ENCODE data around the gene ZC2HC1C.

Gene ZC2HC1C

DNA sequence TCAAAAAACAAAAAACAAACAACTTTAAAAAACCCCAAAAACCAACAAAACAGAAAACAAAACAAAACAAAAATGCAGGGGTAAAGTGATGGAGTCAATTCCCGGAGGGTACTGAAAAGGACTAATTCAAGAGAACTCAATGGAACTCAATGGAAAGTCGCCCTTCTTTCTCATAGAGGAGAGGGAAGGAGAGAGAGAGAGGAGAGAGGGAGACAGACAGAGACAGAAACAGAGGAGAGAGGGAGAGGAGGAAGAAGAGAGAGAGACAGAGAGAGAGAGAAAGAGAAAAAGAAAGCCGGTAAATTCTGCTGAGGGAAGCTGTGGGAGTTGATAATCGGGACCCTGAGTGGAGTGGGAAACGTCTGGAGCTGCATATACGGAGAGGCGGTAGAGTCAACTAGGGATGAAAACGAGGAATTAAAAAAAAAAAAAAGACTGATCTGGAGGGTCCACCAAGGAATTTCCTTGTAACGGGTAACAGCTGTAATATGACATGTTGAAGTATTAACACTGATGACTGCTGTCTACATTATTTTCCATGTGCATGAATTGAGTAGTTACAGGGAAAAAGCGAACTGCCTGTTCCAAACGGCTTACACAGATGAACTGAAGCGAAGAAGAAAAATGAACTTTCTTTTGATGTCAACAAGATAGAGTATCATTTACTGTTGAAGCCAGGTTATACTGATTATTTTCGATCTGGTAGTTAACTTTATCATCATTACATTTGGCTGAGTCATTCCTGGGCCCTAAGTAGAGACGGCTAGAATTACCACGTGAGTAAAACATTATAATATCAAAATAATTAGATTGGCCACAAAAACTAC lies 934 bp upstream of the ZC2HC1C start:
- Histone ChIP-seq H3K79me2 (ENCODE audit: insufficient read depth, low read length) (peaks cover 3% of the 10 kb centered on the region), H3F3A (ENCODE audit: low read depth) (no peaks in the 10 kb centered on the region), H2AFZ (ENCODE audit: low read length) (no peak overlapping the region), H3K36me3 (ENCODE audit: insufficient read depth, low read length) (no peaks in the 10 kb centered on the region), H3K9me2 (replicated peaks; ENCODE audit: low read depth, low read length) (no peaks in the 10 kb centered on the region), H4K20me1 (ENCODE audit: insufficient read depth, low read length, poor library complexity, severe bottlenecking) (no peaks in the 10 kb centered on the region), H3K4me3 (ENCODE audit: low read length, poor library complexity, severe bottlenecking) (no peak overlapping the region), H3K9me3 (ENCODE audit: insufficient read depth, low read depth, low read length) (no peaks in the 10 kb centered on the region), H3K27me3 (ENCODE audit: insufficient read depth, low read length, poor library complexity, severe bottlenecking) (no peaks in the 10 kb centered on the region), H3K9ac (ENCODE audit: low read depth, low read length, poor library complexity, severe bottlenecking) (no peak overlapping the region), H3K4me2 (ENCODE audit: low read depth, low read length, poor library complexity, severe bottlenecking) (no peak overlapping the region), H3K4me1 (ENCODE audit: insufficient read depth, low read length, poor library complexity, severe bottlenecking) (peaks cover under 1% of the 10 kb centered on the region)
- TF ChIP-seq, protein P1, sequence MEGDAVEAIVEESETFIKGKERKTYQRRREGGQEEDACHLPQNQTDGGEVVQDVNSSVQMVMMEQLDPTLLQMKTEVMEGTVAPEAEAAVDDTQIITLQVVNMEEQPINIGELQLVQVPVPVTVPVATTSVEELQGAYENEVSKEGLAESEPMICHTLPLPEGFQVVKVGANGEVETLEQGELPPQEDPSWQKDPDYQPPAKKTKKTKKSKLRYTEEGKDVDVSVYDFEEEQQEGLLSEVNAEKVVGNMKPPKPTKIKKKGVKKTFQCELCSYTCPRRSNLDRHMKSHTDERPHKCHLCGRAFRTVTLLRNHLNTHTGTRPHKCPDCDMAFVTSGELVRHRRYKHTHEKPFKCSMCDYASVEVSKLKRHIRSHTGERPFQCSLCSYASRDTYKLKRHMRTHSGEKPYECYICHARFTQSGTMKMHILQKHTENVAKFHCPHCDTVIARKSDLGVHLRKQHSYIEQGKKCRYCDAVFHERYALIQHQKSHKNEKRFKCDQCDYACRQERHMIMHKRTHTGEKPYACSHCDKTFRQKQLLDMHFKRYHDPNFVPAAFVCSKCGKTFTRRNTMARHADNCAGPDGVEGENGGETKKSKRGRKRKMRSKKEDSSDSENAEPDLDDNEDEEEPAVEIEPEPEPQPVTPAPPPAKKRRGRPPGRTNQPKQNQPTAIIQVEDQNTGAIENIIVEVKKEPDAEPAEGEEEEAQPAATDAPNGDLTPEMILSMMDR (conservative IDR thresholded peaks at IDR 0.05; ENCODE audit: low read length), result no peak
- TF ChIP-seq EZH2phosphoT487 (IDR thresholded peaks at IDR 0.05; ENCODE audit: borderline replicate concordance), result no peak

DNA sequence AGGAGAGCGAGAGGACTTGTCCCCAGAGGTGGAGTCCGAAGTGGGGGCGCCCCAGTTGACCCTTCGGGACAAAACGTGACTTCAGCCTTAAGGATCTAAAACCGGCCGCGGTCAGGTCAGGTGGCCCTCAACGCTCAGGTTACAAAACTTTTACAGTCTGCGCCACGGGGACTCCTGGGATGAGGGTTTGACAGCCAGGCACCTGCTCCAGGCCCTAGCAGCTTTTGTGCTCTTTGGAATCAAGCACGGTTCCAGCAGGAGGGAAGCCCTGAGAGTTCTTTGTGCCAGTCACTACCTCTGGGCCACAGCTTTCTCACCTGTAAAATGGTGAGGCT lies 337 bp downstream of the ZC2HC1C start:
- Histone ChIP-seq H3K36me3 (ENCODE audit: insufficient read depth, low read length) (no peaks in the 10 kb centered on the region), H3K4me1 (ENCODE audit: insufficient read depth, low read length, poor library complexity, severe bottlenecking) (no peaks in the 10 kb centered on the region), H3K9me2 (replicated peaks; ENCODE audit: low read depth, low read length) (no peaks in the 10 kb centered on the region), H3K4me3 (ENCODE audit: low read length, poor library complexity, severe bottlenecking) (no peak overlapping the region), H3K9me3 (ENCODE audit: insufficient read depth, low read depth, low read length) (no peaks in the 10 kb centered on the region), H2AFZ (ENCODE audit: low read length) (no peak overlapping the region), H4K20me1 (ENCODE audit: insufficient read depth, low read length, poor library complexity, severe bottlenecking) (no peaks in the 10 kb centered on the region), H3K27me3 (ENCODE audit: insufficient read depth, low read length, poor library complexity, severe bottlenecking) (no peaks in the 10 kb centered on the region), H3F3A (ENCODE audit: low read depth) (no peaks in the 10 kb centered on the region), H3K79me2 (ENCODE audit: insufficient read depth, low read length) (no peaks in the 10 kb centered on the region), H3K4me2 (ENCODE audit: low read depth, low read length, poor library complexity, severe bottlenecking) (no peak overlapping the region), H3K9ac (ENCODE audit: low read depth, low read length, poor library complexity, severe bottlenecking) (no peak overlapping the region)
- TF ChIP-seq EZH2phosphoT487 (IDR thresholded peaks at IDR 0.05; ENCODE audit: borderline replicate concordance), result no peak
- TF ChIP-seq, protein P1 (conservative IDR thresholded peaks at IDR 0.05; ENCODE audit: low read length), result no peak

- Histone ChIP-seq H3K9ac (ENCODE audit: low read depth, low read length, poor library complexity, severe bottlenecking) (no peak overlapping the region), H2AFZ (ENCODE audit: low read length) (no peak overlapping the region), H3K27me3 (ENCODE audit: insufficient read depth, low read length, poor library complexity, severe bottlenecking) (no peaks in the 10 kb centered on the region), H4K20me1 (ENCODE audit: insufficient read depth, low read length, poor library complexity, severe bottlenecking) (no peaks in the 10 kb centered on the region), H3K9me2 (replicated peaks; ENCODE audit: low read depth, low read length) (no peaks in the 10 kb centered on the region), H3K79me2 (ENCODE audit: insufficient read depth, low read length) (no peaks in the 10 kb centered on the region), H3K9me3 (ENCODE audit: insufficient read depth, low read depth, low read length) (no peaks in the 10 kb centered on the region), H3K4me2 (ENCODE audit: low read depth, low read length, poor library complexity, severe bottlenecking) (no peak overlapping the region), H3K4me3 (ENCODE audit: low read length, poor library complexity, severe bottlenecking) (no peak overlapping the region), H3K4me1 (ENCODE audit: insufficient read depth, low read length, poor library complexity, severe bottlenecking) (no peaks in the 10 kb centered on the region), H3K36me3 (ENCODE audit: insufficient read depth, low read length) (no peaks in the 10 kb centered on the region), H3F3A (ENCODE audit: low read depth) (no peaks in the 10 kb centered on the region)
- no peak for TF ChIP-seq EZH2phosphoT487 (IDR thresholded peaks at IDR 0.05; ENCODE audit: borderline replicate concordance)
- TF ChIP-seq, protein P1 (conservative IDR thresholded peaks at IDR 0.05; ENCODE audit: low read length), result no peak
These were observed 942 bp downstream of the ZC2HC1C start for GRCh38 chr14:75070383-75070782.

Measured in Loucy (cell line).